ENCODE measurements around the gene ELANE. TPM values are rescaled to one million over a fixed set of nuclear protein-coding genes. Genes with fewer than 3 reads are reported as not detected.

Gene ELANE
- total and polyA plus RNA-seq, 9 of the 15 experiments (the other 6 are each of a cell fraction or from before 2014, with no cell fraction given): not detected

GRCh38 chr19:900043-900301 lies 47.9 kb downstream of the ELANE start (continued):
- TF ChIP-seq MNT (conservative IDR thresholded peaks at IDR 0.05) (no peak), TCF7 (IDR thresholded peaks at IDR 0.05; ENCODE audit: borderline replicate concordance) (no peak), SMC3 (conservative IDR thresholded peaks at IDR 0.05; ENCODE audit: insufficient read depth, low read depth, low read length) (no peak), SP1 (CRISPR knock-in tag; IDR thresholded peaks at IDR 0.05) (peak; percentile 33; the same call in 1 of the 2 replicates), DDX20 (tag; IDR thresholded peaks at IDR 0.05; ENCODE audit: low read depth) (no peak), ZC3H11A (IDR thresholded peaks at IDR 0.05; ENCODE audit: low read depth, low read length) (no peak), ZNF121 (CRISPR knock-in tag; conservative IDR thresholded peaks at IDR 0.05) (no peak), PTBP1 (IDR thresholded peaks at IDR 0.05; ENCODE audit: low read depth, low read length) (no peak), ZNF316 (IDR thresholded peaks at IDR 0.05) (no peak), GATAD2B (IDR thresholded peaks at IDR 0.05; ENCODE audit: borderline replicate concordance) (no peak), FOXK1 (CRISPR knock-in tag; IDR thresholded peaks at IDR 0.05; ENCODE audit: borderline replicate concordance) (no peak), PRPF4 (IDR thresholded peaks at IDR 0.05; ENCODE audit: insufficient read depth, low read depth, low read length, poor library complexity, severe bottlenecking) (no peak), NFE2 (IDR thresholded peaks at IDR 0.05; ENCODE audit: low read depth) (no peak), POLR2A (conservative IDR thresholded peaks at IDR 0.05) (peak; percentile 42; the same call in 1 of the 2 replicates), RBFOX2 (IDR thresholded peaks at IDR 0.05; ENCODE audit: low read depth, low read length) (peak; percentile 49), TAF15 (IDR thresholded peaks at IDR 0.05; ENCODE audit: low read depth, low read length) (no peak), SMARCC2 (IDR thresholded peaks at IDR 0.05; ENCODE audit: low read depth) (no peak), USF1 (CRISPR knock-in tag; IDR thresholded peaks at IDR 0.05) (0 out of 2 replicates have a peak, but pooled peaks have one; percentile 12), FOXJ3 (CRISPR knock-in tag; IDR thresholded peaks at IDR 0.05) (no peak), PHF21A (IDR thresholded peaks at IDR 0.05; ENCODE audit: borderline replicate concordance, low read depth) (no peak), HMG20A (CRISPR knock-in tag; conservative IDR thresholded peaks at IDR 0.05) (no peak), ZNF740 (CRISPR knock-in tag; IDR thresholded peaks at IDR 0.05) (peak; percentile 44; the same call in 1 of the 2 replicates), ZNF740 (tag; IDR thresholded peaks at IDR 0.05) (no peak), THAP12 (CRISPR knock-in tag; IDR thresholded peaks at IDR 0.05) (no peak)
